HG02870 (cell line): Measurements from ENCODE around the gene MEIOSIN.
A peak's percentile ranks its signal among the peaks of the same experiment; 100 is the strongest.

ENCODE experiments used
- ATAC-seq: cut with Tn5 transposase; IDR thresholded peaks from one replicate; pipeline ENCODE4 v1.9.1; 2021; ENCODE audit warnings: mild to moderate bottlenecking, moderate library complexity; ENCODE audit not compliant: unreplicated experiment

Gene MEIOSIN

DNA sequence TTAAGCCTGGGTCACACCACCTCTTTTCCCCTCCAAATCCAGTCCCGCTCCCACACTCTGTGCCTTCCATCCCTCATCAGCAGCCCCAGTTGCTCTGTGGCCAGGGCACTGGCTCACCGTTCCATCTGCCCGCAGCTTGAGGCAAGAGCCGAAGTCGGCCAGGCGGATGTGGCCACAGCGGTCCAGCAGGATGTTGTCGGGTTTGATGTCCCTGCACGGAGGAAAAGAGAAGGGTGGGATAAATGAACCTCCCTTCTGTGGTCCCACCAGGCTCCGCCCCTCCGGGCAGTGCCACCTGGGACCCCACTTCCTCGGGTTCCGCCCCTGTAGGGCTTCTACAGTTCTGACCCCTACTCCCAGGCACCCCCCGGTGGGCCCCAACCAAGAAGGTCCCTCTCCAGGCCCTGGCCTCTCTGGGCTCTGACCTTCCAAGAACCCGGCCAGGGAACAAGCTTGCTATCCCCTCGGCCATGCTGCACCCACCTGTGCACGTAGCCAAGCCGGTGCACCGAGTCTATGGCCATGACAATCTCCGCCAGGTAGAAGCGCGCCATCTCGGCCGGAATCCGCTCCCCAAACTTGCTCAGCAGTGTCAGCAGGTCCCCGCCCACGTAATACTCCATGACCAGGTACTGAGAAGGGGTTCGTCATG, 44.9 kb downstream of the MEIOSIN start:
- ATAC-seq: no peak

- ATAC-seq: peak; percentile 76
Measured at GRCh38 chr19:45779231-45780145, 46.2 kb downstream of the MEIOSIN start.

DNA sequence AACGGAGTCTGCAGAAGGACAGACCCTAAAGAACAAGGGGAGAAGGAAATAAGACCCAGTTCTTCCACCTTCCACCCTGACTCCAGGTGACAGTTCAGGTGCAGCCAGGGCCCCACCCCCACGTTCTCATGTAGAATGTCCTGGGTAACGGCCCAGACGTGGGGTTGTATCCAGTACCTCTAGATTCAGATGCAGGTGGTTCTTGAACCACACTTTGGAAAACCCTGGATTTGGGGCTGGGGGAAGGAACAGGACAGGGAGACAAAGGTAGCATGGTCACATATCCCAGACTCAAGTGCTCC, 46.9 kb downstream of the MEIOSIN start:
- ATAC-seq: no peak

DNA sequence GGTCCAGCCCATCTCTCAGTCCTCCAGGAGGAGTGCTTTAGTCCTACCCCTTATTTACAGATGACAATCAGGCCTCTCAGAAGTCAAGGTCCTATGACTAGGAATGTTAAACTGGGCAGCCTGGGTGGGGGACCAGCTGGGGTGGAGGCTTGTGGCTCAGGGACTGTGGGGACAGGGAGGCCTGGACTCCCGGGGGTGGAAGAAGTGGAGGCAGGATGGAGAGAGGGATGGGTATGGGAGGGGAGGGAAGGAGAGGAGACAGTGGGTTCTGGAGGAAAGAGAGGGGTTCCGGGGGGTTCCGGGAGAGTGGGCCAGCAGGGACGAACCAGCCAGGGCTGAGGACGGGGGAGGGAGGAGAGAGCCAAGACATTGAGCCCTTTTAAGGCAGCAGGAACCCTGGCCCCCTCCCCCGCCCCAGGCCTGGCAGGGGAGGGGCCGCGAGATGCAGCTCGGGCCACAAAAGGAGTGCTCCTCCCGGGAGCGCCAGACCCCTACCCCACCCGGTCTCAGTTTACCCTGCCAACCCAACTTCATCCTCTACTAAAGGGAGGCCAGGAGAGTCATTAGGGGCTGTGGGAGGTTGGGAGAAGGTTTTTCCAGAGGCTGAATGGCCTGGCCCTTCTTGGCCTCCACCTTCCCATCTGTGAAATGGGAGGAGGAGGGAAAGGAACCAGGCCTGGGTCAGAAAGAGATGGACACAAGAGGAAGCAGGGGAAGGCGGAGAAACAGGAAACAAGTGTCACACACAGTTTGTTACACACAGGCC, 47.4 kb downstream of the MEIOSIN start:
- no peak for ATAC-seq

GRCh38 chr19:45781214-45782161, 48.2 kb downstream of the MEIOSIN start:
- ATAC-seq: no peak

DNA sequence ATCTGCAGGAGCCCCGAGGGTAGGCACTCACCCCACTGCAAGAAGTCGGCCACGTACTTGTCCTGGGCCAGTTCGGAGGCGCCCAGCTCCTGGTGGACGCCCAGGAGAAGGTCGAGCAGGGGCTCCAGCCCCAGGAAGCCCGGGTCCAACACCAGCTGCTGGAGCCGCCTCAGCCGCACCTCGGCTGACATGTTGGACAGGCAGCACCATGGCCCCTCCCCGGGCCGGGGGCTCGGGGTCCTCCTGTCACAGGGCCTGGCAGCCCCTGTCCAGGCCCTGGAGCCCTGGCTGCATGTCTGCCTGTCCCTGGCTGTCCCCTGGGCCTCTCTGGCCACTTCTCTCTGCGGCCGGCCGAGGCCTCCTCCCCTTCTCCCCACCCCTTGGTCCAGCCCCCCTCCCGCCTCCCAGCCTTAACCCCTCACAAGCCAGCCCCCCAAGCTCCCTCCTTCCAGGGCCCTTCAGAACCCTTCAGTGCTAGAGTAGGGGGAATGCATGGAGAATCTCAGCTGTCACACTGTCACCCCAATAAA, 49.0 kb downstream of the MEIOSIN start, which contains the start of gene DMPK:
DMPK (minus strand) TSS at position 329 of the 530 bp plus-strand sequence; CDS start at position 191, 138 bp downstream.
- ATAC-seq: no peak

GRCh38 chr19:45782820-45783785, 49.9 kb downstream of the MEIOSIN start:
- ATAC-seq: no peak

DNA sequence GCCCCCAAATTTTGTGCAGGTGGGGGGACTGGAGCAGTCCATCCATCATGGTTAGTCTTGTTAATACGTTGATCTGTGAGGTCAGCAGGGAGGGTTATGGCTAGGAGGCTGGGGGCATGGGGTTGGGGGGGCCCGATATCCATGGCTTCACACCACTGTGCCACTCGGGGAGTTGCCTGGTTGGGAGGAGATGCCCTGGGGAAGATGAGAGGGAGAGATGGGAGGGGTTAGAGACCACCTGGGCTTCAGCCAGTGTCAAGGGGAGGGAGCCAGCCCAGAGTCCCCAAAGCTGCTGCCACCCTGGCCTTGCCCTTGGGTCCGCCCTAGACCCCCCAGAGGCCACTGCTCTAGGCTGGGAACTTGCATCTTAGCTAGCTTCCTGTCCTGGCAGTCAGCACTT, 50.9 kb downstream of the MEIOSIN start:
- no peak for ATAC-seq

GRCh38 chr19:45785097-45785496, 51.9 kb downstream of the MEIOSIN start:
- ATAC-seq: no peak

GRCh38 chr19:45785781-45786532, 52.7 kb downstream of the MEIOSIN start:
- no peak for ATAC-seq

DNA sequence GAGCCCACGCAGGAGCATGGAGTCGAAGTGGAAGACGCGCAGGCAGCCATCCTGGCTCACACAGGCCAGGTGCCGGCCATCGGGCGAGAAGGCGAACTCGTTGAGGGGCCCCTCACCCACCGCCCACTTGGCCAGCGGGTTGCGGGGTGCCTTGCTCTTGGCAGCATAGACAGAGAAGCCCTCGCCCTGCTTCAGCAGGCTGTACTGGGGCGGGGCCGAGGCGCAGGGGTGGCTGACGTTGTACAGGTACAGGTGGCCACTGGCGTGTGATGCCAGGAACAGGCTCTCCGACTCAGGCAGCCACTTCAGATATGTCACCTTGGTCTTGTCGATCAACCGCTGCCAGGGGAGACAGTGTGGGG, 53.3 kb downstream of the MEIOSIN start:
- no peak for ATAC-seq

DNA sequence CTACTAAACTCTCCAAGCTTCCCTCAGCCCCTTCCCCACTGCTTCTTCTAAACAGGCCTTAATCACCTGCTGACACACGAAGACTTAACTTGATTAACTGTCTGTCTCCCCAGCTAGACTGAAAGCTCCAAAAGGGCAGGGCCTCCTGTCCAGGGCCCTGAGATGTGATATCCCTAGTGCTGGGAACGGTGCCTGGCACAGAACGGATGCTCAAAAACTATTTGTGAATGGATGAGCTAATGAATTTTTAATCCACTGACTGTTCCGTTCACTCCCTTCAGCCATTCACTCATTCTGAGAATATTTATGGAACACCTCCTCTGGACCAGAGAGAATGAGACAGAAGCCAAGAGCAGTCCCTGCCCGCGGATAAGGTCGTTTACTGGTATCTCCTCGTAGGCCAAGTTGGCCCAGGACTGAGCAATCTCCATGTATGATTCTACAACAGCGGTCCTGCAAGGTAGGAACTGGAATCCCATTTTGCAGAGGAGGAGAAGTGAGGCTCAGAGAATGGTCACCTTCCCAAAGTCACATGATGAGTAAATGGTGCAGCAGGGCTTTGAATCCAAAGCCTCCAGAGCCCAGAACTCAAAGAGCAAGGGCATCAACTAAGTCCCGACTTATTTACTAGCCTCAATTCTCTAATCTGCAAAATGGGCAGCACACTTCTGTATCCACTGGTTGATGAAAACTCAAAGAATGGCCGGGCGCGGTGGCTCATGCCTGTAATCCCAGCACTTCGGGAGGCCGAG, 56.0 kb downstream of the MEIOSIN start:
- ATAC-seq: no peak

GRCh38 chr19:45790942-45791341, 57.7 kb downstream of the MEIOSIN start:
- no peak for ATAC-seq

DNA sequence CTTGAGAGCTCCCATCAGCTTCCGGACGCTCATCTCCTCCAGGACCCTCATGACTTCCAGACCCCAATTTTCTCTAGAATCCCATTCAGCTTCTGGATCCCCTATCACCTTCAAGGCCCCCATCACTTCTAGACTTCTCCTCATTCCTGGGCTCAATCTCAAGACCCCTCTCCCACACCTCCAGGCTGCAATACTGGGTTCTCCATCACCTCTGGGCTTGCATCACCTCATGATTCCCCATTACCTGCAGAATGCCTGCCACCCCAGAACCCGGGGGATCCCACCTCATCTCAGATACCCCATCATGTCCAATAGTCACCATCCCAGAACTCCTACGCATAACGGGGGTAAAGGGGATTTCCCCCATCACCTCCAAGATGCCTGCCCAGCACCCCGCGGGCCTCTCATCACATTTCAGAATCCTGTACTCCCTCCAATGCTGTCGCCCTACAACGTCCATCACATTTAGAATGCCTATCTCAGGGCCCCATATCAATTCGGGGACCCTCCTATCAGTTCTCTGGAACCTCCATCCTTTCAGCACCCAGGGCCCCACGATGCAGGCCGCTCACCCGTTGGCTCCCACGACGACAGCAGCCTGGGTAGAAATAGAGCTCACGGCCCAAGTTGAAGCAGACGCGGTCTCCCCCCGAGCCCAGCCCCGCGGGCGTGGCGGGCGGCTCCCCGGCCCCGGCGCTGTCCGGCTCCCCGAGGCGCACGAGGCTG, 58.7 kb downstream of the MEIOSIN start:
- no peak for ATAC-seq

DNA sequence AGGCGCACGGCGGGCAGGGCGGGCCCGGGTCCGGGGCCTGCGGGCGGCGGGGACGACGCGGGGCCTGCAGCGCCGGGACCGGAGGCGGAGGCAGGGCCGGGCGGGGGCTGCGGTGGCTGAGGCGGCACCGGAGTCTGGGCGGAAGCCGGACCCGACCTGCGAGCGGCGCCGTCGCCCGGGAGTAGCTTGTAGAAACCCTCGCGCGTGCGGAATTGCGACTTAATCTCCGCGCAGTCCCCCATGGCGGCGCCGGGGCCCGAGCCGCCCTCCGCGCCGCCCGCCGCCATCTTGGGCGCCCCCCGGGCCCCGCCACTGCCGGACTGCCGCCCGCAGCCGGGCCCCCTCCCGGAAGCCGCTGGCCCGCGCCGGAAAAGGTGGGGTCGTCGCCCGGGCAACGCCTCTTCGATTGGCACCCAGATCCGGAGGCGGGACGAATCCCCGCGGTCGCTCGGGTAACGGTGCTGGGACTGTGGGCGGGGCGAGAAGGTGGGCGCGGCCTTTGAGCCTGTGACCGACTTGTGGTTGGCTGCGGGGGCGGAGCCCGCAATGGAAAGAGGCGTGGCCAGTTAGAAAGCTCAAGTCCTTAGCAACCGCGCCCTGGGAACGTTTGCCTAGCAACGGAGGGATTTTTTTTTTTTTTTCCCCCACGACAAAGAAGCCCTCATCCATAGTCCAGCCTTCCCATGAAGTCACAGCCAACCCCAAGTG, 59.4 kb downstream of the MEIOSIN start, which contains the start of gene DMWD:
DMWD (minus strand) TSS at position 376 of the 708 bp plus-strand sequence; CDS start at position 287, 89 bp downstream.
- ATAC-seq: peak; percentile 91

GRCh38 chr19:45793178-45793564, 59.9 kb downstream of the MEIOSIN start:
- no peak for ATAC-seq
